ENCODE measurements around the gene ARHGAP15. TPM values are rescaled to one million over a fixed set of nuclear protein-coding genes. Genes with fewer than 3 reads are reported as not detected.

Gene ARHGAP15
- total RNA-seq, 4 donors from 2014 or later = 7.9 to 32.5 (median 20.7) TPM

DNA sequence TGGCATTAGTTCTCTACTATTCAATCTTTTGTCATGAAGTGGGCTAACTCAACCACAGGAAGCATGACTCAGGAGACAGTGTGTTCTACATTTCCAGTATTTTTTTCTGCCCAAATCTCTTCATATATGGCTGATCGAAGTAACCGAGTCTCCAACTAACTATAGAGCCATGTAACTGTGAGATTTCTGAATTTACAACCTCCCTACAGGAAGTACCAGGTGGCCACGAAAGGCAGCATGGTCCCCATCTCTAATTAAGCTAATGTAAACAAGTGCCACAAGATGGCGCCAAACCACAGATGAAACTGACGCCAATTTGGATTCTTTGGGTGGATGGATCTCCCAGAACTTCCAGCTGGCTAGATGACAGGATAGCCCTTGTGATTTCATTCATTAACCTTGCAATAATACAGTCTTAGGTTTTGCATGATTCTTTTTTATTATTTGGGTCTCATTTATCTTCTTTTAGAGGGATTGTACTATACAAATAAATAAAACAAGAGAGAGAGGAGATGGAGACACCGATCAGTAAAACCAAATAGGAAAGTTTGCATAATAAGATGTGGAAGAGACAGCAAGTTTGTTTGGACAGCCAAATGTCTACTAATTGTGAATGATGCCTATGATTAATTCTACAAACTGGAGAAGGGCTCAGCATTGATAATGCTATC, 18.3 kb upstream of the ARHGAP15 start:
- TF ChIP-seq, protein P1, sequence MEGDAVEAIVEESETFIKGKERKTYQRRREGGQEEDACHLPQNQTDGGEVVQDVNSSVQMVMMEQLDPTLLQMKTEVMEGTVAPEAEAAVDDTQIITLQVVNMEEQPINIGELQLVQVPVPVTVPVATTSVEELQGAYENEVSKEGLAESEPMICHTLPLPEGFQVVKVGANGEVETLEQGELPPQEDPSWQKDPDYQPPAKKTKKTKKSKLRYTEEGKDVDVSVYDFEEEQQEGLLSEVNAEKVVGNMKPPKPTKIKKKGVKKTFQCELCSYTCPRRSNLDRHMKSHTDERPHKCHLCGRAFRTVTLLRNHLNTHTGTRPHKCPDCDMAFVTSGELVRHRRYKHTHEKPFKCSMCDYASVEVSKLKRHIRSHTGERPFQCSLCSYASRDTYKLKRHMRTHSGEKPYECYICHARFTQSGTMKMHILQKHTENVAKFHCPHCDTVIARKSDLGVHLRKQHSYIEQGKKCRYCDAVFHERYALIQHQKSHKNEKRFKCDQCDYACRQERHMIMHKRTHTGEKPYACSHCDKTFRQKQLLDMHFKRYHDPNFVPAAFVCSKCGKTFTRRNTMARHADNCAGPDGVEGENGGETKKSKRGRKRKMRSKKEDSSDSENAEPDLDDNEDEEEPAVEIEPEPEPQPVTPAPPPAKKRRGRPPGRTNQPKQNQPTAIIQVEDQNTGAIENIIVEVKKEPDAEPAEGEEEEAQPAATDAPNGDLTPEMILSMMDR (IDR thresholded peaks at IDR 0.05; ENCODE audit: low read depth) = no peak

DNA sequence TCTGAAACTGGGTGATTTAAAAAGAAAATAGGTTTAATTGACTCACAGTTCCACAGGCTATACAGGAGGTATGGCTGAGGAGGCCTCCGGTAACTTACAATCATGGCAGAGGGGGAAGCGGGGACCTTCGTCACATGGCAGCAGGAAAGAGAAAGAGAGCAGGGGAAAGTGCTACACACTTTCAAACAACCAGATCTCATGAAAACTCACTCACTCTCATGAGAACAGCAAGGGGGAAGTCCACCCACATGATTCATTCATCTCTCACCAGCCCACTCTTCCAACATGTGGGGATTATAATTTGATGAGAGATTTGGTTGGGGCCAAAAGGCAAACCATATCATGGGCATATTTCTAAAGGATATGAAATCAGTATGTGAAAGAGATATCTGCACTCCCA, 12.0 kb upstream of the ARHGAP15 start:
- TF ChIP-seq, protein P1 (IDR thresholded peaks at IDR 0.05; ENCODE audit: low read depth) = no peak

DNA sequence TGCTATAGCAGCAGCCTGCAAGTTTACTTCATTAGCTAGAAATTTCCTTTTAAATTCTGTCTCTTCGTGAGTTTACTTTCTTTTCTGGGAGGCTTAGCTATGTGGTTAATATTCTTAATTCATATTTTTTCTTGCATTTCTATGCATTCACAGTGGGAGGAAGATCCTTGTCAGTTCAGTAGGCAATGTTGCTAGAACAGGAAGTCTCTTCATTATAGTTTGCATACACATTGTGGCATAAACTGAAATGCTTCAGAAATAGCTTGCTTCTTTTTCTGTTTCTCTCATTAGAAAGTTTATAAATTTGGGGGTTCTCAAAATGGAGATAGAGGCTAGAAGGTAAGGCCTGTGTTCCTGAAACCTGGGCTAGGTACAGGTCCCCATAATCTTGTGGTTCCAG, 8.1 kb upstream of the ARHGAP15 start:
- TF ChIP-seq, protein P1 (IDR thresholded peaks at IDR 0.05; ENCODE audit: low read depth) = no peak

DNA sequence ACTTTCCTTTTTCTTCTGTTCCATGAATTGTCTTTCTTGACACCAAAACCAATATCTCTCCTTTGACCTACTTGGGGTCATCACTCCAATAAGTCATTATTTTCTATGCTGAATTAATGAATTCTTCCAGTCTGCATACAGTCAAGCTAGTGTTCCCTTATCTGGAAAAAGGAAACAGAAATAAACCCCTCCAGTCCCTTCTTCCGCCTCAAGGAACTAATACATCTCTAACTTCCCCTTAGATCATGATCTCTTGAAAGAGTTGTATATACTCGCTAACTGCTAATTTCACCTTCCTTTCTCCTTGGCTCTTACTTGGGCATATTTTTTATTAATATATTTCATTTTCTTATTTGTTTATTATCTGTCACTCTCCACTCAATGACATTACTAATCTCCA, 7.3 kb upstream of the ARHGAP15 start:
- TF ChIP-seq, protein P1 (IDR thresholded peaks at IDR 0.05; ENCODE audit: low read depth) = no peak

DNA sequence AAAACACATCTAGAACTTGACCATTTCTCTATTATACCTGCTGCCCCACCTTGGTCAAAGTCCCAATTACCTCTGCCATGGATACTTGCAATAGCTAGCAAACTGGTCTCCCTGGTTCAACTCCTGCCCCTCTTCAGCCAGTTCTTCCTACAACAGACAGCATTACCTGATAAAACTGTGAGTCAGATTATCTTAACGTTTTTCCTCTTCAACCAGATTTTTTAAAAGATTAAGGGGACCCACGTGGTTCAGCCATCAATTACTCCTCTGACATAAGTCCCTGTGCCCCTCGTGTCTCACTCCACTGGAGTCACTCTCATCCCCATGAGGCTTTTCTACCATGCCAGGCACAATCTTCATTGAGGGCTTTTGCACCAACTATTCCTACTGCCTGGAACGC, 5.3 kb upstream of the ARHGAP15 start:
- TF ChIP-seq, protein P1 (IDR thresholded peaks at IDR 0.05; ENCODE audit: low read depth) = no peak

DNA sequence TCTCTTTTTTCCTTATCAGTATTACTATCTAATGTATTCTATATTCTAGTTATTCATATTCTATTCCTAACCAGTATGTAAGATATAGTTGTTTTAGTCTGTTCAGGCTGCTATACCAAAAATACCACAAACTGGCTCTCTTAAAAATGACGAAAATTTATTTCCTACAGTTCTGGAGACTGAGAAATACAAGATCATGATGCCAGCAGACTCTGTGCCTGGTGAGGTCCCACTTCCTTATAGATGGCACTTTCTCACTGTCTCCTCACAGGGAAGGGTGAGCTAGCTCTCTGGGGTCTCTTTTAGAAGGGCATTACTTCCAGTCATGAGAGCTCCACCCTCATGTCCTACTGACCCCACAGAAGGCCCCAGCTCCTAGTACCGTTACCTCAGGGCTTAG, 4.8 kb upstream of the ARHGAP15 start:
- TF ChIP-seq, protein P1 (IDR thresholded peaks at IDR 0.05; ENCODE audit: low read depth) = no peak

DNA sequence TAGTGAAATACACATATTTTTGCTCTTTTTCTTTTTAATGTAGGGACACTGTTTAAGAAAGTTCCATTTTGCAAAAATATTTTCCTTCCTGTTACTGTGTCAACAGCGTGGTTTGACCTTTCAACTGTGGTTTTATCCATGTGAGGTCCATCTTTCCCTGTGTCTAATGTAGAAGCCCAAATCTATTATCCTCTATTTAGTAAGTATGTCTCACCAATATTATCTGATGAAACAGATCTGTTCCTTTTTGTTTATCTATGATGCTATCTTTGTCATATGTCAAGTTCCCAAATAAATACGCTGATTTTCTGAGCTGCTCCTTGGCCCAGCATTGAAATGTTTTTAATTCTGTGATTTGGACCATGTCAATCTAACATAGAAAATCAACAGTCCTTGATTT, 3.5 kb upstream of the ARHGAP15 start:
- TF ChIP-seq, protein P1 (IDR thresholded peaks at IDR 0.05; ENCODE audit: low read depth) = no peak
